DOHH2 (cell line): Measurements from ENCODE around the gene COL20A1.

ENCODE experiments used
- H3F3A ChIP-seq: fragments of 200-600 bp; sonication (generic), shearing (Covaris generic); 2 replicates; pipeline ENCODE4 v1.6.0; 2016; ENCODE audit warnings: antibody characterized with exemption, mild to moderate bottlenecking; ENCODE audit not compliant: control insufficient read depth, insufficient read depth
- H3K27ac ChIP-seq: fragments of 200-600 bp; sonication (generic); 2 replicates; pipeline ENCODE4 v1.5.1; 2014; ENCODE audit warnings: low read depth, mild to moderate bottlenecking, low read length, moderate library complexity
- H3K27me3 ChIP-seq: fragments of 200-600 bp; sonication (generic); 2 replicates; pipeline ENCODE4 v1.6.1; 2014; ENCODE audit warnings: mild to moderate bottlenecking, low read length, mixed read lengths; ENCODE audit not compliant: control insufficient read depth
- H3K36me3 ChIP-seq: fragments of 200-600 bp; sonication (generic); 2 replicates; pipeline ENCODE4 v1.6.1; 2014; ENCODE audit warnings: mild to moderate bottlenecking, low read length, moderate library complexity, mixed read lengths; ENCODE audit not compliant: control insufficient read depth
- H3K4me1 ChIP-seq: fragments of 200-600 bp; sonication (generic); 2 replicates; pipeline ENCODE4 v1.6.1; 2014; ENCODE audit warnings: mild to moderate bottlenecking, low read length, mixed read lengths; ENCODE audit not compliant: control insufficient read depth
- H3K4me2 ChIP-seq: fragments of 200-600 bp; sonication (generic); 2 replicates; pipeline ENCODE4 v1.6.0; 2014; ENCODE audit warnings: mild to moderate bottlenecking, low read length, moderate library complexity
- H3K4me3 ChIP-seq: fragments of 200-600 bp; sonication (generic); 2 replicates; pipeline ENCODE4 v1.5.1; 2014; ENCODE audit warnings: mild to moderate bottlenecking, low read length, mixed read lengths
- H3K79me2 ChIP-seq: fragments of 200-600 bp; sonication (generic); 2 replicates; pipeline ENCODE4 v1.6.1; 2014; ENCODE audit warnings: mild to moderate bottlenecking, low read length, mixed read lengths; ENCODE audit not compliant: control insufficient read depth
- H3K9me2 ChIP-seq: fragments of 200-600 bp; sonication (generic); replicated peaks from 2 replicates; pipeline ENCODE4 v1.6.1; 2014; ENCODE audit warnings: mild to moderate bottlenecking, low read length, mixed read lengths; ENCODE audit not compliant: control insufficient read depth
- H3K9me3 ChIP-seq: fragments of 200-600 bp; sonication (generic); 2 replicates; pipeline ENCODE4 v1.6.1; 2014; ENCODE audit warnings: antibody characterized with exemption, low read length, mixed read lengths; ENCODE audit not compliant: control insufficient read depth, insufficient read depth
- H4K20me1 ChIP-seq: fragments of 200-600 bp; sonication (generic); 2 replicates; pipeline ENCODE4 v1.6.0; 2014; ENCODE audit warnings: low read depth, mild to moderate bottlenecking, antibody characterized with exemption, low read length, moderate library complexity; ENCODE audit not compliant: control insufficient read depth, insufficient read depth
- EZH2phosphoT487 ChIP-seq: fragments of 200-600 bp; sonication (generic); IDR thresholded peaks from 2 replicates; pipeline ENCODE4 v1.6.1; 2017; ENCODE audit warnings: borderline replicate concordance, mild to moderate bottlenecking, antibody characterized with exemption, low read length, moderate library complexity, mixed read lengths
- TF ChIP-seq, protein P1 (sequence below): fragments of 200-600 bp; sonication (generic); IDR thresholded peaks from one replicate; pipeline ENCODE4 v1.5.1; 2014; ENCODE audit warnings: antibody characterized with exemption, mild to moderate bottlenecking, low read depth, low read length; ENCODE audit not compliant: poor library complexity, severe bottlenecking

The COL20A1 gene

DNA sequence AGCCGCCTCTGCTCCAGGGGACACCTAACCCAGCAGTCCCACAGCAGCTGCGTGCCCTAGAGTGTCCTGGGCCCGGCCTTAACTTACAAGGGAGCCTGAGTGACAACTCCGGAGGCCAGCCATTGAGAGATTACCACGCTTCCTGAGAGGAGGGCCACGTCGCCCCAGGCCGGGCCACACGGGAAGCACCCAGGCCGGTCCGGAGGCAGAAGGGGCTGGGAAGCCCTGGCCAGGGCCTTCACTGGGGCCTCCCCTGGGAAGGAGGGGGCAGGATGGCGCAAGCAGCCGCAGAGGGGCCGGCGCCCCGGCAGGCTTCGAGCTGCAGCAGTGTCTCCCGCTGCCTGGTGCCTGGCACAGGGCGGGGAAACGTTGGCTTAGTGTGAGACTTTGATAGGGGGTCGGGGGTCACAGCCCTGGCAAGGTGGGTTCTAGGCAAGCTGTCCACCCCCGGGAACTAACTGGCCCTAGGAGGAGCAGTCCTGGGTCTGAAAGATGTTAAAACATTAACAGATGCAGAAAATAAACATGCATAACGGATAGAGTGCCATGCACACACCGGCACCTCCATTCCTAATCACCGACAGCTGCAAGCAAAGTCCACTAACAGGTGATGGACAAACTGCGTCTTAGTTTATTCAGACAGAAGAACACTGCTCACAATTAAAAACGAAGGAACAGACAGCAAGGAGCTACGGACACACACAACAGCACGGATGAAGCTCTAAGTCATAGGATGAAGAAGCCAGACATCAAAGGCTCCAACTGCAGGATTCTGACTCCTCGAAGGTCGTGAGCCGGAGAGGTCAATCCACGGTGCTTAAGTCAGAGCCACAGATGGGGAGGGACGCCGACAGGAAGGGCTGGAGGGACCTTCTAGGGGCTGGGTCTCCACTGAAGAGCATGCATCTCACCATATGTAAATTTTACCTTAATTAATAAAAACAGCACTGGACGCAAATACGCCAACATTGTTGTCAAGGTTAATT lies 50.8 kb downstream of the COL20A1 start:
- Histone ChIP-seq H3F3A (no peaks in the 10 kb centered on the region), H3K4me1 (no peaks in the 10 kb centered on the region), H3K79me2 (no peaks in the 10 kb centered on the region), H3K27ac (no peak overlapping the region), H3K4me2 (no peak overlapping the region), H3K4me3 (no peak overlapping the region), H4K20me1 (no peaks in the 10 kb centered on the region), H3K9me2 (no peaks in the 10 kb centered on the region), H3K9me3 (no peaks in the 10 kb centered on the region), H3K36me3 (no peaks in the 10 kb centered on the region), H3K27me3 (no peaks in the 10 kb centered on the region)
- TF ChIP-seq EZH2phosphoT487: no peak
- TF ChIP-seq, protein P1, sequence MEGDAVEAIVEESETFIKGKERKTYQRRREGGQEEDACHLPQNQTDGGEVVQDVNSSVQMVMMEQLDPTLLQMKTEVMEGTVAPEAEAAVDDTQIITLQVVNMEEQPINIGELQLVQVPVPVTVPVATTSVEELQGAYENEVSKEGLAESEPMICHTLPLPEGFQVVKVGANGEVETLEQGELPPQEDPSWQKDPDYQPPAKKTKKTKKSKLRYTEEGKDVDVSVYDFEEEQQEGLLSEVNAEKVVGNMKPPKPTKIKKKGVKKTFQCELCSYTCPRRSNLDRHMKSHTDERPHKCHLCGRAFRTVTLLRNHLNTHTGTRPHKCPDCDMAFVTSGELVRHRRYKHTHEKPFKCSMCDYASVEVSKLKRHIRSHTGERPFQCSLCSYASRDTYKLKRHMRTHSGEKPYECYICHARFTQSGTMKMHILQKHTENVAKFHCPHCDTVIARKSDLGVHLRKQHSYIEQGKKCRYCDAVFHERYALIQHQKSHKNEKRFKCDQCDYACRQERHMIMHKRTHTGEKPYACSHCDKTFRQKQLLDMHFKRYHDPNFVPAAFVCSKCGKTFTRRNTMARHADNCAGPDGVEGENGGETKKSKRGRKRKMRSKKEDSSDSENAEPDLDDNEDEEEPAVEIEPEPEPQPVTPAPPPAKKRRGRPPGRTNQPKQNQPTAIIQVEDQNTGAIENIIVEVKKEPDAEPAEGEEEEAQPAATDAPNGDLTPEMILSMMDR: no peak

DNA sequence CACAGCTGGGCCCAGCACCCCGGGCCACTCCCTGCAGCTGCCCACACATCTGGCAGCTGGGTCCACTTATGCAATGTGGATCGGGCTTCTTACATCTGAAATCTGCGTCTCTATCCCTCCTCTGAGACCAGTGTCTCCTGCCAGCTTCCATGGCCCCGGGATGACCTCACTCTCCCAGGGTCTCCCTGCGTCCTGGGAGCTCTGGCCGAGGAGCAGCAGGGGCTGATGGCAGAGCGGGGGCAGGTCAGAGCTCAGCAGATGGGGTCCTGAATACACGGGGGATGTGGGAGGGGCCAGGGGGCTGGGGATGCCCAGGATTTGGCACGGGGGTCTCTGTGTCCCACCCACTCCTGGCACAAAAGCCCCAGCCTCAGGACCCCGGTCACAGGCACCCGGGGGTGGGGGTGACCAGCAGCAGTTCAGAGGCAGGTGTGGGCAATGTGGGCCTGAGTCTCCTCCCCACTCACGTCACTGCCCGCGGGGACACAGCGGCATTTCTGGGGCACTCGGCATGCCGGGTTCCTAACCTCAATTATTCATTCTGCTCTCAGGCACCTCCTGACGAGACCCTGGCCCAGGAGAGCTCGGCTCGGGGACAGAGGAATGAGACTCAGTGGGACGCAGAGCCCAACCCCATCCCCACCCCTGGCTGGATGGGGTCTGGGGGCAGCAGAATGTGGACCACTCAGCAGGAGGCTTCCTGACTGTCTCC lies 51.8 kb downstream of the COL20A1 start:
- Histone ChIP-seq H4K20me1 (no peaks in the 10 kb centered on the region), H3K4me2 (no peak overlapping the region), H3K27me3 (no peaks in the 10 kb centered on the region), H3K27ac (no peak overlapping the region), H3K4me3 (no peak overlapping the region), H3K4me1 (no peaks in the 10 kb centered on the region), H3K9me2 (no peaks in the 10 kb centered on the region), H3K9me3 (peaks cover 3% of the 10 kb centered on the region; the same call in 1 of the 2 replicates), H3K79me2 (no peaks in the 10 kb centered on the region), H3K36me3 (no peaks in the 10 kb centered on the region), H3F3A (no peaks in the 10 kb centered on the region)
- no peak for TF ChIP-seq EZH2phosphoT487
- TF ChIP-seq, protein P1: no peak

DNA sequence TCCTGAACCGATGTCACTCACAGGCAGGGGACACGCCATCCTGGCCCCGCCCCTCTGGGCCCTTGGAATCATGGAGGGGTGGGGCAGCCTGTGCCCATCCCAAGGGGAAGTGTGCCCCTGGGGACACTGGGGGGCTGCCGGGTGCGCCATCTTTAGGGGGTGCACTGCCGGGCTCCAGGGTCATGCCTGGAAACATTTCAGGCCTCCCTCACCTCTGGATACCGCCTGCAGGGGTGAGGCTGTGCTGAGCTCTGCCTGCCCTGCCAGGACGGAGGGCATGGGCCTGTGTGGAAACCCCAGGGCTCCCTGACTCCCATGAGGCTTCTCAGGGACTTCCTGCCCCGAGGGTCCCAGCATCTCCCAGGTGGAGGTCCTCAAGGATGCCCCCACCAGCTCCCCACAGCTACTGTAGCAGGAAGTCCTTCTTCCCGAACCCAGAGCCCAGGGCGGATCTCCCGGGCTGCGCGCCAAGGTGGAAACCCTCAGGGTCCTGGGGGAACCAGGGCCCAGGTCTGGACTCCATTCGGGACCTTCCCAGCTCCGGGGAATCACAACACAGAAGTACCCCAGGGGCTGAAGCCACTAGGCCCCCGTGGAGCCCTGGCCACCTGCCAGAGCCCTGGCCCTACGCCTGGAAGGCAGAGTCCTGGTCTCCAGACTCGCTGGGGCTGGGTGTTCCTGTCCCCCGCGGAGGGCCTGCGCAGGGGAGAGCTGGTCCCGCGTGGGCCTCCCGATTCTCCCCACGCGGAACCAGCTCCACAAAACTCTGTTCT lies 52.5 kb downstream of the COL20A1 start:
- TF ChIP-seq, protein P1: no peak
- no peak for TF ChIP-seq EZH2phosphoT487
- H3K4me1 ChIP-seq: no peaks in the 10 kb centered on the region
- H3K4me2 ChIP-seq: no peak overlapping the region

More for the DNA sequence above, 52.5 kb downstream of the COL20A1 start:
- no peak overlapping the region for H3K4me3 ChIP-seq
- peaks cover 6% of the 10 kb centered on the region; the same call in 1 of the 2 replicates for H3K9me3 ChIP-seq
- H3K79me2 ChIP-seq: no peaks in the 10 kb centered on the region
- H3K27me3 ChIP-seq: no peaks in the 10 kb centered on the region
- H3F3A ChIP-seq: no peaks in the 10 kb centered on the region
- no peaks in the 10 kb centered on the region for H4K20me1 ChIP-seq
- no peaks in the 10 kb centered on the region for H3K36me3 ChIP-seq
- no peak overlapping the region for H3K27ac ChIP-seq
- H3K9me2 ChIP-seq: no peaks in the 10 kb centered on the region
